H9 (cell line): Measurements from ENCODE around the gene ABCB6. TPM values are rescaled to one million over a fixed set of nuclear protein-coding genes. Genes with fewer than 3 reads are reported as not detected.

ENCODE experiments used
- DNase-seq: peaks from one replicate; pipeline ENCODE4 v3.0.0-alpha.2; 2017
- H2AFZ ChIP-seq: one replicate; pipeline ENCODE4 v1.6.1; 2013; ENCODE audit warnings: mild to moderate bottlenecking, low read length, control low read depth, moderate library complexity
- H2AK5ac ChIP-seq: 2 replicates; pipeline ENCODE4 v1.6.1; 2013; ENCODE audit warnings: low read length, control low read depth, mixed read lengths; ENCODE audit not compliant: insufficient read length
- H2BK120ac ChIP-seq: one replicate; pipeline ENCODE4 v1.6.1; 2013; ENCODE audit warnings: low read depth, mild to moderate bottlenecking, low read length, control low read depth, inconsistent platforms; ENCODE audit not compliant: poor library complexity, severe bottlenecking
- H2BK12ac ChIP-seq: 2 replicates; pipeline ENCODE4 v1.6.1; 2013; ENCODE audit warnings: low read length, control low read depth, mixed read lengths, low read depth; ENCODE audit not compliant: insufficient read length
- H2BK15ac ChIP-seq: 2 replicates; pipeline ENCODE4 v1.6.1; 2013; ENCODE audit warnings: low read depth, low read length, control low read depth
- H2BK20ac ChIP-seq: one replicate; pipeline ENCODE4 v1.6.1; 2013; ENCODE audit warnings: low read depth, mild to moderate bottlenecking, low read length, control low read depth, inconsistent platforms; ENCODE audit not compliant: poor library complexity, severe bottlenecking
- H2BK5ac ChIP-seq: 2 replicates; pipeline ENCODE4 v1.6.1; 2013; ENCODE audit warnings: low read length, control low read depth, mixed read lengths; ENCODE audit not compliant: insufficient read length
- H3K14ac ChIP-seq: 2 replicates; pipeline ENCODE4 v1.6.1; 2013; ENCODE audit warnings: low read length, control low read depth; ENCODE audit not compliant: insufficient read depth
- H3K18ac ChIP-seq: 2 replicates; pipeline ENCODE4 v1.6.1; 2013; ENCODE audit warnings: low read depth, mild to moderate bottlenecking, mixed read lengths, low read length, control low read depth; ENCODE audit not compliant: insufficient read length
- H3K23ac ChIP-seq: 2 replicates; pipeline ENCODE4 v1.6.1; 2013; ENCODE audit warnings: low read length, control low read depth, mixed read lengths, low read depth; ENCODE audit not compliant: insufficient read length
- H3K23me2 ChIP-seq: 2 replicates; pipeline ENCODE4 v1.6.1; 2013; ENCODE audit warnings: low read depth, mild to moderate bottlenecking, mixed read lengths, low read length, control low read depth; ENCODE audit not compliant: insufficient read length, poor library complexity, severe bottlenecking
- H3K27ac ChIP-seq: 2 replicates; pipeline ENCODE4 v1.5.1; 2013; ENCODE audit warnings: low read length, control low read depth, mixed read lengths, low read depth; ENCODE audit not compliant: insufficient read length
- H3K27me3 ChIP-seq: 2 replicates; pipeline ENCODE4 v1.6.1; 2013; ENCODE audit warnings: low read length, control low read depth, inconsistent platforms; ENCODE audit not compliant: insufficient read depth
- H3K4ac ChIP-seq: 2 replicates; pipeline ENCODE4 v1.6.1; 2013; ENCODE audit warnings: low read depth, mild to moderate bottlenecking, control low read depth, inconsistent platforms, low read length, moderate library complexity
- H3K4me1 ChIP-seq: 2 replicates; pipeline ENCODE4 v1.6.1; 2013; ENCODE audit warnings: low read length, control low read depth, inconsistent platforms; ENCODE audit not compliant: insufficient read depth
- H3K4me2 ChIP-seq: 2 replicates; pipeline ENCODE4 v1.6.1; 2013; ENCODE audit warnings: low read length, control low read depth, mixed read lengths; ENCODE audit not compliant: insufficient read length, insufficient read depth
- H3K56ac ChIP-seq: 2 replicates; pipeline ENCODE4 v1.6.1; 2013; ENCODE audit warnings: low read depth, mild to moderate bottlenecking, mixed read lengths, low read length, control low read depth; ENCODE audit not compliant: insufficient read length
- H3K79me1 ChIP-seq: 2 replicates; pipeline ENCODE4 v1.6.1; 2013; ENCODE audit warnings: low read depth, mild to moderate bottlenecking, moderate library complexity, low read length, control low read depth, inconsistent platforms; ENCODE audit not compliant: insufficient read depth, poor library complexity, severe bottlenecking
- H3K79me2 ChIP-seq: 2 replicates; pipeline ENCODE4 v1.6.1; 2013; ENCODE audit warnings: low read length, control low read depth, inconsistent platforms; ENCODE audit not compliant: insufficient read depth
- H3K9ac ChIP-seq: 2 replicates; pipeline ENCODE4 v1.6.1; 2013; ENCODE audit warnings: low read length, control low read depth, mixed read lengths; ENCODE audit not compliant: insufficient read length; ENCODE audit errors: extremely low read depth
- H3K9me3 ChIP-seq: one replicate; pipeline ENCODE4 v1.6.1; 2013; ENCODE audit warnings: low read depth, low read length, inconsistent platforms; ENCODE audit not compliant: control insufficient read depth
- H3T11ph ChIP-seq: one replicate; pipeline ENCODE4 v1.6.1; 2013; ENCODE audit warnings: mild to moderate bottlenecking, low read length, control low read depth, inconsistent platforms
- H4K20me1 ChIP-seq: one replicate; pipeline ENCODE4 v1.6.1; 2013; ENCODE audit not compliant: control insufficient read depth, insufficient read length, insufficient read depth
- H4K5ac ChIP-seq: 2 replicates; pipeline ENCODE4 v1.6.1; 2013; ENCODE audit warnings: low read depth, mild to moderate bottlenecking, mixed read lengths, low read length, control low read depth; ENCODE audit not compliant: insufficient read length
- H4K8ac ChIP-seq: replicated peaks from 2 replicates; pipeline ENCODE4 v1.6.1; 2013; ENCODE audit warnings: low read length, control low read depth, mixed read lengths, low read depth; ENCODE audit not compliant: insufficient read length
- H4K91ac ChIP-seq: 2 replicates; pipeline ENCODE4 v1.6.1; 2013; ENCODE audit warnings: low read depth, mild to moderate bottlenecking, moderate library complexity, mixed read lengths, low read length, control low read depth; ENCODE audit not compliant: insufficient read length
- H3K27ac Mint-ChIP-seq, 3 experiments: 2 replicates in 2 of 3; 3 replicates in 1 of 3; pipeline ENCODE4 v1.8.0; 2020 to 2021; ENCODE audit warnings: mixed read lengths in 3 of 3, mild to moderate bottlenecking in 1 of 3, moderate library complexity in 1 of 3
- H3K27me3 Mint-ChIP-seq: 2 replicates; pipeline ENCODE4 v1.8.0; 2021; ENCODE audit warnings: low read depth, mild to moderate bottlenecking, moderate library complexity, mixed read lengths
- H3K36me3 Mint-ChIP-seq, 3 experiments: 2 replicates in 2 of 3; 3 replicates in 1 of 3; pipeline ENCODE4 v1.8.0; 2020 to 2021; ENCODE audit warnings: low read depth in 3 of 3, mixed read lengths in 3 of 3; ENCODE audit not compliant: insufficient read depth in 1 of 3
- H3K4me1 Mint-ChIP-seq, 2 experiments: 2 replicates each; pipeline ENCODE4 v1.8.0; 2020; ENCODE audit warnings: mixed read lengths in 2 of 2
- H3K4me3 Mint-ChIP-seq, 2 experiments: 2 replicates in 1 of 2; 3 replicates in 1 of 2; pipeline ENCODE4 v1.8.0; 2020 to 2021; ENCODE audit warnings: mild to moderate bottlenecking in 2 of 2, mixed read lengths in 2 of 2, moderate library complexity in 1 of 2
- H3K9me3 Mint-ChIP-seq, 2 experiments: 2 replicates in 1 of 2; 3 replicates in 1 of 2; pipeline ENCODE4 v1.8.0; 2020; ENCODE audit warnings: mild to moderate bottlenecking in 2 of 2, mixed read lengths in 2 of 2, moderate library complexity in 1 of 2
- CTCF ChIP-seq: fragments of 200-600 bp; sonication (generic); conservative IDR thresholded peaks from 3 replicates; pipeline ENCODE4 v1.8.0; 2021; ENCODE audit warnings: antibody characterized with exemption, mild to moderate bottlenecking
- WGBS: extraction: QIAGEN DNeasy Blood & Tissue Kit; methylation state at CpG from one replicate; pipeline ENCODE4 v1.1.7; 2013; ENCODE audit warnings: missing lambda C conversion rate, low lambda C conversion rate, mixed read lengths; ENCODE audit not compliant: insufficient read length; ENCODE audit errors: extremely low coverage; 5-methylcytosine and 5-hydroxymethylcytosine counted together
- total RNA-seq: library from RNA; stranded (reverse); gene quantifications from 2 replicates; pipeline ENCODE4 v1.2.1, GENCODE V29; 2021

ABCB6 gene
- total RNA-seq, 1 experiment from 2014 or later = 46.4 TPM

- H3K4me2 ChIP-seq = no peak overlapping the region
- H3K27ac ChIP-seq = no peak overlapping the region
- H4K5ac ChIP-seq = no peak overlapping the region
- no peak overlapping the region for H2BK5ac ChIP-seq
- WGBS = no CpG with 5 or more reads among the region's 10 CpGs
- no peak overlapping the region for H4K8ac ChIP-seq
- H2BK20ac ChIP-seq = no peak overlapping the region
- no peaks in the 10 kb centered on the region for H3K9me3 Mint-ChIP-seq
- H3K56ac ChIP-seq = no peak overlapping the region
- H2BK120ac ChIP-seq = no peak overlapping the region
- H3K4me1 ChIP-seq = no peaks in the 10 kb centered on the region
- no peaks in the 10 kb centered on the region for H3K79me1 ChIP-seq
- H3K4ac ChIP-seq = no peak overlapping the region
- no peak overlapping the region for H2AFZ ChIP-seq
- H2AK5ac ChIP-seq = no peak overlapping the region
- no peaks in the 10 kb centered on the region for H3K27me3 ChIP-seq
- no peak overlapping the region for H3K23ac ChIP-seq
- H3K79me2 ChIP-seq = no peaks in the 10 kb centered on the region
- H3T11ph ChIP-seq = no peak overlapping the region
- no peak overlapping the region for H3K4me3 Mint-ChIP-seq
- H3K36me3 Mint-ChIP-seq = peaks cover 15 to 67% (median 60%) of the 10 kb centered on the region in 3 experiments
- H4K91ac ChIP-seq = no peak overlapping the region
- peaks cover 11 to 17% of the 10 kb centered on the region in 2 experiments for H3K4me1 Mint-ChIP-seq
- H3K9me3 ChIP-seq = no peaks in the 10 kb centered on the region
- H3K23me2 ChIP-seq = peaks cover 7% of the 10 kb centered on the region
- H2BK15ac ChIP-seq = no peak overlapping the region
- no peaks in the 10 kb centered on the region; the same call in 1 of the 2 replicates for H3K27me3 Mint-ChIP-seq
- H3K27ac Mint-ChIP-seq = peak overlapping the region in 1 of 3 experiments; percentile 25; a peak in 1 of 7 replicates
- DNase-seq = no peak
- no peak for TF ChIP-seq CTCF
- H3K9ac ChIP-seq = no peak overlapping the region
- H3K18ac ChIP-seq = no peak overlapping the region
- H2BK12ac ChIP-seq = no peak overlapping the region
- no peaks in the 10 kb centered on the region for H4K20me1 ChIP-seq
- no peak overlapping the region for H3K14ac ChIP-seq
Observed at GRCh38 chr2:219213486-219214071, 5.2 kb downstream of the ABCB6 start.
